ENCODE data around the gene PPP1R2.

- TF ChIP-seq GATA2 (IDR thresholded peaks at IDR 0.05; ENCODE audit: low read depth, low read length) (no peak), GATA3 (IDR thresholded peaks at IDR 0.05; ENCODE audit: low read depth, low read length) (no peak)
Observed at GRCh38 chr3:195555110-195555509, 12.0 kb upstream of the PPP1R2 start.

Measured in SH-SY5Y (cell line).